ENCODE measurements around the gene SH3BGR.
"Not testable (repeated sequence)": the region's sequence is repeated elsewhere in the genome, so short reads cannot be mapped to it uniquely, and the experiment has no call there.

Gene SH3BGR

DNA sequence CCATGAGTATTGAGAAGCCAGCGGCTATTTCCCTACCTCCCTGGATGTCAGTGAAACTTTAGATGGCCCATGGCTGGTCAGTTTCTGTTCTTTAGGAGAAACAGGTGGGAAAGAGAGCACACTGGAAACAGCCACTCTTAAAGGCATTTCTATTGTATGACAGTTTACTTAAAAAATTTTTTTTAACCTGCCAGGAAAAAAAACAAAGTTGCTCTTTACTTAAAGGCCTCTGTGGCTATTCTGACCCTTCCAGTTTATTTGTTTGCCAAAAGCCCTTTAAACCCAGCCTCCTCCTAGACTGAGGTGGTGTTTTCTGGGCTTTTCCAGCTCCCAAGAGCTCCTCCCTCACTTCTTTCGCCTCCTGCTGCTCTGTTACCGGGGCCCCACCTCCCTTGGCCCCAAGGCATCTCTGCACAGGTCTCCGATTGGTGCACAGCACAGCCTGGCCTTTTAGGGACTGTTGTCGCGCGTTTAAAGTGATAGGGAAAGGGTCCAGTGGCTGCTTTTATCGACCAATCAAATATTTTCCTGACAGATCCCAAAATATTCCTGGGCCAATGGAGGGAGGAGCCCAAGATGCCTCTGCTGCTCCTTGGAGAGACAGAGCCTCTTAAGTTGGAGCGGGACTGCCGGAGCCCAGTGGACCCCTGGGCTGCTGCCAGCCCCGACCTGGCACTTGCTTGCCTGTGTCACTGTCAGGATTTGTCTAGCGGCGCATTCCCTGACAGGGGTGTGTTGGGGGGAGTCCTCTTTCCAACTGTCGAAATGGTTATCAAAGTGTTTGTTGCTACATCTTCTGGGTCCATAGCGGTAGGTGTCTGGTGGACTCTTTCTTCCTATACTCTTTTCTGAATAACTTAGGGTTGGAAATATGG lies at the start of gene SH3BGR:
Gene SH3BGR (plus strand): TSS at position 639 of the 875 bp plus-strand sequence. CDS start 127 bp downstream, at position 766.
- no peak for DNase-seq

- DNase-seq = no peak
Measured at GRCh38 chr21:39406065-39406464, 45.7 kb upstream of the SH3BGR start.

DNA sequence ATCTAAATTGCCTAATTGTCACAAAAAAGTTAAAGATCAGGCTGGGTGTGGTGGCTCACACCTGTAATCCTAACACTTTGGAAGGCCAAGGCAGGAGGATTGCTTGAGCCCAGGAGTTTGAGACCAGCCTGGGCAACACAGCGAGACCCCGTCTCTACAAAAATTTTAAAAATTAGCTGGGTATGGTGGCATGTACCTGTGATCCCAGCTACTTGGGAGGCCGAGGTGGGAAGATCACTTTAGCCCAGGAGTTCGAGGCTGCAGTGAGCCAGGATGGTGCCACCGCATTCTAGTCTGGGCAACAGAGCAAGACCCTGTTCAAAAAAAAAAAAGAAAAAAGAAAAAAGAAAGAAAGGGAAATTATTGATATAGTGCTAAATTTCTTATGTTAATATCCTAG lies 32.6 kb upstream of the SH3BGR start:
- not testable (repeated sequence) for DNase-seq

DNA sequence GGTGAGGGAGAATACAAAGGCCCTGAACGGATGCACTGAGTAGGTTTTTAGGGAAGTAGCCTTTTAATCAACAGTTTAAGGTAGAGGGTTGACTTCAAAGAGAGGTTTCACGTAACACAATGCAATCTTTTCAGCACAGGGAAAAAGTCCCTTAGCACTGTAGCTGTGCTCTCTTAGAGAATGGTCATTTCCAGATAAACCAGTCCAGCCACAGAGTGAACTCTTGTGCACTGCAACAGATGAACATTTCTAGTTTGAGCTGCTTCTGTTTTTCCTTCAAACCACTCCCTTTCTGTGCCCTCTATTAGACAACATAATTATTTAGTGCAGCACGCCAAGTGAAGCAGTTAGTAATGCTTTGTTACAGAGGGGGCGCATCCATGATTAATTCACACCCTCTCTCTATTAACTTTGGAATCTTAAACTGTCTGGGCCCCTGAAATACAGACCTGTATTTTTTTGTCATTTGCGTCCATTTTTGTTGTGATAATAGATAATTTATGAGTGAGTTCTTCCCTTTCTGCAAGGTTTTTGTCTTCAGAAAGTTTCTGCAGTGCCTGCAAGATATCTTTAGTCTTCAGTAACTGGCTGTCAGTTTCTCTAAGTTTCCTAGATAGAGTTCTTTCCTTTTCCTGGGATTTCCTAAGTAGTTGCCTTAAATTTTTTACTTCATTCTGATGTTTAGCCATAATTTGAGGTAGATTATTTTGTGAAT lies 29.1 kb upstream of the SH3BGR start:
- DNase-seq = no peak

- no peak for DNase-seq
Measured at GRCh38 chr21:39429445-39429844, 22.3 kb upstream of the SH3BGR start.

DNA sequence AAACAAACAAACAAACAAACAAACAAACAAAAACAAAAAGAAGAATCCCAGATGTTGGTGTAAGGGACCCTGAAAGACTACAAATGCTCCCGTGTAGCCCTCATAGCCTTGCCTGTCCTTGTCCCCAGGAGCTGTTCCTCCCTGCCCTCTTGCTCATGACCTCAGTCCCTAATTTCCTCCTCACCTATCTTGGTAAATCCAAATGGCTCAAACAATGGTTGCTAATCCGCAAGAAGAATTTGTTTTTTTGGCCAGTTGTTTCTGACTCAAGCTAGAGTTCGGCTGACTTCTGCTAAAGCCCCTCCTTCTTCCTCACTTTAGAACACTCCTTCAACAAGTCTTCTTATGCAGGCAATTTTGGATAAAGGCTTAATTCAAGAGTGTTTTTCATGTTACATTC lies 21.8 kb upstream of the SH3BGR start:
- no peak for DNase-seq

DNA sequence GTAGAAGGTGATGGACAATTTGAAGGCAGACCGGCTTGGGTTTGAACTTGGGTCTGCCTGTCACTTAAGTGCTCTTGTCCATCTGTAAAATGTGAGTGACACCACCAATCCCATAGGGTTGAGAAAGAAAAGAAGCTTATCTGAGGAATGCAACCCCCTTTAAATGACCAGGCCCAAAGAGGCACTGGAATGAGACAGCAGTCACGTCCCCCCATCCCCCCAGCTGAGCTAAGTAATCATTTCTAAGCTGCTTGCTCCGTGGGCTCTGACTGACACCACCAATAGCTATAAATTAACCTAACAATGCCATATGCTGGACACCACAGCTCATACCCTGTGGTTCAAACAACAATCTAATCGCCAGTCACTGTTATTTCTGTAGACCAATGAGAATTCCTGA lies 21.3 kb upstream of the SH3BGR start:
- DNase-seq = no peak

- no peak for DNase-seq
Measured at GRCh38 chr21:39430954-39431353, 20.8 kb upstream of the SH3BGR start.

DNA sequence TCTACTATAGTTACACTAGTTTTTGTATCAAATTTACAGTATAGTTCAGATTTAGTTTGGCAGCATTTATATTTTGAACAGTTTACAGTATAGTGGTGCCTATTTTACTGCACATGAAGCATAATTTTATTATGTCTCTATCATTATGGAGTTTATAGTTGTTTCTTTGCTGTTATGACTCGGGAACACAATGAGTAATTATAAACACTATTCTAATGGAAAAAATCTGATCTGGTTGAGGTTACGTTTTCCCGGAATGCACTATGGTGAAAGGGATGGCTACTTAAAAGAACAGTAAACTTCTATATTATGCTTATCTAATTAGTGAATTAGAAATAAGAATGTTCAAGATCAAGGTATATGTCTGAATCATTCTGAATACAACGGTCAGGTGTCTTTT lies 16.8 kb upstream of the SH3BGR start:
- no peak for DNase-seq

DNA sequence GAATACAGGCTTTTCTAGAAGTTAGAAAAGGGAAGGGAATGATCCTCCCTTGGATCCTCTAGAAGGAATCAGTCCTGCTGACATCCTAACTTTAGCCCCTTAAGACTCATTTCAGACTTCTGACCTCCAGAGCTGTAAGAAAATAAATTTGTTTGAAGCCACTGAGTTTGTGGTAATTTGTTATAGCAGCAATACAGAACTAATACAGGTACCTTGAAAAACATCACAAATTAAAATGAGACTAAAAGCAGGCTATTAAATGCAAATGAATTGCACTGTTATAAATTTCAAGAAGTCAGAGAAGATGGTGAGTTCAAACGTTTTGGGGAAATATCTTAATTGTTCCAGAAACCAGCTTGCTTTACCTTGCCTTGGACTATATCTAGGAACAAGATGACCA lies 12.5 kb upstream of the SH3BGR start:
- no peak for DNase-seq

GRCh38 chr21:39441502-39442475 lies 10.0 kb upstream of the SH3BGR start:
- no peak for DNase-seq

DNA sequence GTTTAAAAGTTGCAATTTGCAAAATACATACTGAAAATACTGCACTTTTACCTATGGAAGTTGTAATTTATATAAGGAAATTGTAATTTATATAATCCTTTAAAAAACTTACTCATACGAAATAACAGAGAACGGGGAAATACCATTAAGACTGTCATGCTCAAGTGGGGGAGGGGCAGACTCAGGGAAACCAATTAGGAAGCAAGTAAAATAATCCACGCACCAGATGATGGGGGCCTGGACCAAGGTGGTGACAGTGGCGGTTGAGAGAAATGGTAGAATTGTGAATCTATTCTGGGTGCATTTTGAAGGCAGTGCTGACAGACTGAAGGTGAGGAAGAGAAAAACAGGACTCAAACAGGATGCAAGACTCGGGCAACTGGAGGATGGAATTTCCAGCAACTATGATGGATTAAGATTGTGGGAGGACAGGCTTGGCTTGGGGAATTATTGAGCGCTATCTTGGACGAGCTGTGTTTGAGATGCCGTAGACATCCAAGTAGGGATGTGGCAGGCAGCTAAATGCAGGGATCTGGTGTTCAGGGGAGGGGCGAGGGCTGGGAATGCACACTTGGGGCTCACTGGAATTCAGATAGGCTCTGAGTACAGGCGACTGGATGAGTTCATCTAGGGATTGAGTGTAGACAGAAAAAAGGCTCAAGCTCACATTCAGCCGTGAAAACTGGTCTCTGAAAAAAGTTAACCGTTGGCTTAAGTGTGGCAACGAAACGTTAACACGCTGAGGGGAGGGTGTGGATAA lies 7.2 kb upstream of the SH3BGR start:
- DNase-seq = no peak

- peak; percentile 82 for DNase-seq
Measured at GRCh38 chr21:39445321-39446269, 6.2 kb upstream of the SH3BGR start, which contains the start of gene LCA5L. LCA5L (minus strand) TSS chr21:39445778; CDS start chr21:39428493, 17,285 bp downstream.

DNA sequence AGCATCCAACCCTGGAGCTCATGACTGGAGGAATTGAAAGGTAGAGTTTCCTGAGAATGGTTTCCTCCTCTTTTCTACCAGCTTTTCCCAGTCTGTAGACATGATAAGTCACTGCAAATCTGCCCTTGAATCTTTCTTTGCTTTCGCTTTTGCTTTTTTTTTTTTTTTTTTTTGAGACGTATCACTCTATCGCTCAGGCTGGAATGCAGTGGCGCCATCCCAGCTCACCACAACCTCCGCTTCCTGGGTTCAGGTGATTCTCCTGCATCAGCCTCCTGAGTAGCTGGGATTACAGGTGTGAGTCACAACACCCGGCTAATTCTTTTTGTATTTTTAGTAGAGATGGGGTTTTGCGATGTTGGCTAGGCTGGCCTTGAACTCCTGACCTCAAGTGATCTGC lies 4.5 kb upstream of the SH3BGR start:
- DNase-seq = no peak

GRCh38 chr21:39452207-39452969 lies 618 bp downstream of the SH3BGR start:
- DNase-seq = no peak

DNA sequence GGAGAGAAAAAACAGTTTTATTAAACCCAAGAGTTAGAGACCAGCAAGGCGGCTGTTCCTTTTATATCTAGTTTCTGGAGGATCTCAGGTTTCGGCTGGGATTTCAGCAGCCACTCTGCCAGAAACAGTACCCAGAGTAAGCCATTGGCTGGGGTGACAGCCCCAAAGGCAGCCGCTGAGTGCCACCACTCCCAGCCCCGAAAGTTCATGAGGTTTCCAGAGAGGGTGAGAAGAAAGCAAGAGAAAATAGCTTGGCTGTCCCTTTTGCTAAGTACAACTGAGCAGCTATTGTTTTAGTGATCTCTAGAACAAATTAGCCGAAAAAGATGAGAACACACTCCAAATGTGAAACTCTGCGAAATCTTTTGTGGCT lies 1.2 kb downstream of the SH3BGR start:
- DNase-seq = no peak

DNA sequence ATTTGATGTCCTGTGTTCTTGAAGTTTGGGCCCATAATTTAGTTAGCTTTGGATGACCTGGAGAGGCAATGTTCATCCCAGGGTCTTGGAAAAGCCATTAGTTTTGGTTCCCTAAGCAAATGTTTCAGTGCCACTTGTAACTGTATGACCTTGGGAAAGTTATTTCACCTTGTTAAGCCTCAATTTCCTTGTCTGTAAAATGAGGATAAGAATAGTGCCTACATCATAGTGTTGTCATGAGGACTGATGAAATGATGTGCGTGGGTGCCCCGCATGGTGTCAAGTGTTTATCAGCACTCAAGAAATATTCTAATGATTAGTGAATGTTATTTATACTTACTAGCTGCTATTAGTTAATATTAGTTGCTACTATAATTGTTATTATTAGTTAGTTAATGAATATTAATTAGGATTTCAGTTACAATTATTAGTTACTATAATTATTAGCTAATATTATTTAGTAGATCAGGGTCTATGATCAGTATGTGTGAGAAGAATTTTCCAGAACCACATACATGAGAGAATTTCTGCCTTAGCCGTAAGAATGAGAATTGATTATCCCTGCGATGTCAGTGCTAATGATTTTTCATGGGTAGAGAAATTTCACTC lies 1.9 kb downstream of the SH3BGR start:
- no peak for DNase-seq

DNA sequence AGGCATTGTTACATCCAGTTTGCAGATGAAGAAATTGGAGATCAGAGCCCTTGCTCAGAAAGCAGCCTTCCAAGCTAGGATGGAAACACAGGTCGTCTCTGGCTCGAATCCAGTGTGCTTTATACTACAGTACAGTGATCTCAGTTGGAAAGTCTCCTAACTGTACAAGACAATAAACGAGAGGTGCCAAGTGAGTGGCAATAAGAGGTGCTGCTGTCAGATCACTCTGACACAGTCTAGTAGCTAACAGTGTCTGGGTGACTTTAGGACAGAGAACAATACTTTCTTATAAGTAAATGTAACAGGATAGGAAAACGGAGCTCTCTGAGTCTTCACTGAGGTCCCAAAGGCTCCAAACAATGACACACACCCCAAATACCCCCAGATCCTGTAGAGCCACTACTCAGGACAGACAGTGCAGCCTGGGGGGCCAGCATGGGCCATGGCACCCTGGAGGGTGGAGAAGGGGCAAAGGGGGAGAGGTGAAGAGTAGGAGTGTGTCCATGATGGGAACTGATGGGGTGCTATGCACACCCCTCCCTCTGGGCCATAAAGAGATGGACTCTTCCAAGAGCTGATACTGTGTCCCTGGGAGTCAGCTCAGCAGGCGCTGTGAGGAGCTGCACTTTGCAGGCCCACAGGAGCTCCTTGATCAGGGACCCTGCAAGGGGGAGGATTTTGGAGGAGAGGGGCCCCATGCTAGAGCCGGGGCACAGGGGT lies 3.3 kb downstream of the SH3BGR start:
- no peak for DNase-seq

DNA sequence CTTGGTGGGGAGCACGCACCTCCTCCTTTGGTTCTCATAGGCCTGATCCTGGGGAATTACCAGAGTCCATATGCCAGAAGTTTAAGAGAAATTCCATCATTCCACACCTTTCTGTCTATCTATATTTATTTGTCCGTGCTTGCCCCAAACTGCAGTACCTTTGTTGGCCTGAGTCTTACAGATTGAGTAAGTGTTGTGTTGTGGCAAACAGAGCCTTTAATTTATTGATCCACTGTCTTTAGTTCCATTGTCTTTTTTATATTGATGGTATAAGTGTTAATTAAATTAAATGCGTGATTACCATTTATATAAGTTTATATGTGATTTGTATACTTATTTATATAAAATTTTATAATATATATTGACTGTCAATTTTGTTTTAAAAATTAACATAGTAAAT lies 4.9 kb downstream of the SH3BGR start:
- no peak for DNase-seq

Measured in NCI-H2171 (cell line).